GM12874 (cell line): ENCODE measurements around the gene DNM3.

Source experiments
- TF ChIP-seq, protein P1 (sequence below): IDR thresholded peaks from 2 replicates; pipeline ENCODE4 v1.5.1; 2011; ENCODE audit warnings: low read depth, mild to moderate bottlenecking, control low read depth, low read length, moderate library complexity; ENCODE audit not compliant: insufficient read depth

The DNM3 gene

DNA sequence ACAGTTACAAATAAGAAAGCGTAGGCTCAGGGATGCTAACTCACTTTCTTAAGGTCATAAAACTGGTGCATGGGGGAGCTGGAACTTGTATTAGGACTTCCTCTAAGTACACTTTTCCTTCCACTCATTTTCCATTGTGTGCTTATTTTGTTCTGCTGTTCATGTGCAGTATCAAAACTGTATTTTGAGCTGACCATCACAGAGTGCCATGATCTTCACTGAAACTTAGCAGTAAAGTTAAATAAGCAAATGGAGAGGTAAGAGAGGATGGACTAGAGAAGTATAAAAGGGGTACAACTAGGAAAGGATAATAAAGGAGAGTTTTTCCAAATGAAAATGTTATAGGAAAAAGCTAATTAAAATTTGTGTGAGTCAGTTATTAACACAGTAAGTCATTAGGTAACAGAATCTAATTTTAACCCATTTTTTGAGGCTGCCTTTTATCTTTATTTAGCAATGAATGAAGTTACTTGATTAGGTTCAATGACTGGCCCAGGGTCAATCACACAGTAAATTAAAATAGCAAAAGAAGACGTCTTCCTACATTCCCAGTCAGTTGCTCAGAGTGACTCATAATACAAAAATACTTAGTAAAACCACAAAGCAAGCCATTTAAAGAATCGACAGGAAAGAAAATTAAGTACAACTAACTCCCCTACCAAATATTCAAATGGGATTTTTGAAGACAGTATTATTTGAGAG is 413.4 kb downstream of the DNM3 start:
- TF ChIP-seq, protein P1, sequence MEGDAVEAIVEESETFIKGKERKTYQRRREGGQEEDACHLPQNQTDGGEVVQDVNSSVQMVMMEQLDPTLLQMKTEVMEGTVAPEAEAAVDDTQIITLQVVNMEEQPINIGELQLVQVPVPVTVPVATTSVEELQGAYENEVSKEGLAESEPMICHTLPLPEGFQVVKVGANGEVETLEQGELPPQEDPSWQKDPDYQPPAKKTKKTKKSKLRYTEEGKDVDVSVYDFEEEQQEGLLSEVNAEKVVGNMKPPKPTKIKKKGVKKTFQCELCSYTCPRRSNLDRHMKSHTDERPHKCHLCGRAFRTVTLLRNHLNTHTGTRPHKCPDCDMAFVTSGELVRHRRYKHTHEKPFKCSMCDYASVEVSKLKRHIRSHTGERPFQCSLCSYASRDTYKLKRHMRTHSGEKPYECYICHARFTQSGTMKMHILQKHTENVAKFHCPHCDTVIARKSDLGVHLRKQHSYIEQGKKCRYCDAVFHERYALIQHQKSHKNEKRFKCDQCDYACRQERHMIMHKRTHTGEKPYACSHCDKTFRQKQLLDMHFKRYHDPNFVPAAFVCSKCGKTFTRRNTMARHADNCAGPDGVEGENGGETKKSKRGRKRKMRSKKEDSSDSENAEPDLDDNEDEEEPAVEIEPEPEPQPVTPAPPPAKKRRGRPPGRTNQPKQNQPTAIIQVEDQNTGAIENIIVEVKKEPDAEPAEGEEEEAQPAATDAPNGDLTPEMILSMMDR = no peak

DNA sequence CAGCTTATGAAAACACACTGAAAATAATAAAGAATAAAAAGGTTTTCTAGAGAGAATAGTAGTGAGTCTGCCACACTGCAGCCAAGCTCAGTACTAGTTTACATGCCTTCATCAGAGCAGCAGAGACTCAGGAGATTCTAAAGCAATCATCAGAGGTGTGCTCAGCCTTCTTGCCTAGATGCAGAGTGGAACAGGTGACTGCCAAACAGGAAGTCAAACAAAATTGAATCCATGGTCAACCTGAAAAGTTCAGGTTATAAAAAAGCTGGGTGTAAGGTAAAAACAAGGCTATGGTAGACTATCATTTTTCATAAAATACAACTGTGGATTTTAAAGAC is 413.9 kb downstream of the DNM3 start:
- TF ChIP-seq, protein P1 = no peak

DNA sequence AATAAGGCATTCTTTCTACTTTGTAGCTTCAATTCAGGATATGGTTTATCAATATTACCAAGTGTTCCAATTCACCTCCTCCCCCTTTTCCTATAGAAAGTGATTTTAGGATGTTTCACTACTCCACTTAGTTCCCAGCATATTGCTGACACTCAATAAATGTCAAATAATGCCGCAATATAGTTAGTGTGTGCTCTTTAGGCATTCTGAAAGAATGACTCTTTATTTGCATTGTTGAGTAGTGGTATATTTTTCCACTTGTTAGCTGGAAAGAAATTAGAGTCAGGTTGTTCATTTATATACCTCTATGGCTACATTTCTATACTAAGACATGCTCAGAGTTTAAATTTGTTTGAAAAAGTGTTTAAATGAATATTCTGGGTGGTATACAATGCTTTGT is 424.6 kb downstream of the DNM3 start:
- TF ChIP-seq, protein P1 = no peak

DNA sequence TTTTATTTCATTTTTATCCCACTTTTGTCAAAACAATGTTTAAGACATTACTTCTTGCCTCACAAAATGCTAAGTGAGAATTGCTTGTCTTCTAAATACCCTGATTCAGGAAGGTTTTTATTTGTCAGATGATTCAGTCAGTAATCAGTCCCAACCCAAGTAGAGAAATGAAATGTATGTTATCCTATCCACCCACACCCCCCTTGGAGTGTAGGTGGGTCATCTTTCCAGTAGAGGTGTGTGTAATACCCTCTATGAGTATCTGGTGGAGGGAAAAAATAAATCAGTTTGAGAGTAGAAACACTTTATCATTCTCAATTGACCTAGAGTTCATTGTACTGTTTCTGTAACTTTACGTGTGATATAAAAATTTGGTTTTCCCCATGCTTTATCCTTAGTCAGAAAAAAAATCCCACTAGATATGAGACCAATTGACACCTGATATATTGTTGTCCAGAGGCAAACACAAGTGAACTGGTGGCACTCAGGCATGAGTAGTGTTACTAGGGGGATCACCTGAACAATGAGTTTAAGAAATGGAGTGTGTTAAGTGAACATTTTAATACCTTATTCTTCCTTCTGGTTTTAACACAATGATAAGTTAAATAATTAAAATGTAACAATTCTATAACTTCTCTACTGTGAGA is 425.4 kb downstream of the DNM3 start:
- TF ChIP-seq, protein P1 = no peak

DNA sequence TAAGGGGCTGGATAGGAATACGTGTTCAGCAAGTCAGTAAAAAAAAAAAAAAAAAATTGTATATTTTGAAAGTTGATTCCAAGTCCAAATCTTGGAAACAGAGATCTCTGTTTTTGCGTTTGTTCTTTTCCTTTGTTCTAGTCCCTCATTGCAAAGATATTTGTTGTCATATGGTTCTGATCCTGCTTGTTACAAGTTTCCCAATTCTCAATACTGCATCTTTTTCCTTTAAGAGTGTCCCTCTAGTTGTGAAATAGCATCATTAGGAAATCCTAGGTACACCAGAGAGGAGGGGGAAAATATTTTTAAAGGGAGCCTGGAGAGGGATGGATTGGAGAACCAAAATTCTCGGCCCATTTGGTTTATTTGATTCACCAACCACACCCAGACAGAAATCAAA is 426.9 kb downstream of the DNM3 start:
- TF ChIP-seq, protein P1 = no peak

- TF ChIP-seq, protein P1 = no peak
Measured at GRCh38 chr1:172269084-172269483, 427.8 kb downstream of the DNM3 start.

GRCh38 chr1:172269644-172270043 is 428.3 kb downstream of the DNM3 start:
- TF ChIP-seq, protein P1 = no peak
